Tibial nerve (tissue), 4 donors: ENCODE measurements around the gene ATN1. TPM values are rescaled to one million over a fixed set of nuclear protein-coding genes. Genes with fewer than 3 reads are reported as not detected.
A peak's percentile ranks its signal among the peaks of the same experiment; 100 is the strongest.

Experiments used
- DNase-seq, 2 donors: peaks; one replicate each; pipeline ENCODE4 v3.0.0-alpha.2; 2019; ENCODE audit warnings: low spot score in 2 of 2
- H3K27ac ChIP-seq, 4 donors: fragments of 200-600 bp; sonication (generic) in 3 of 4; one replicate each; pipeline ENCODE4 v1.5.1; 2017 to 2019; ENCODE audit warnings: mild to moderate bottlenecking in 1 of 4
- H3K27me3 ChIP-seq, 2 donors: fragments of 200-600 bp; sonication (generic) in 1 of 2; one replicate each; pipeline versions ENCODE4 v1.5.1 to v1.6.0; 2017 to 2019
- H3K36me3 ChIP-seq, 3 donors: fragments of 200-600 bp; sonication (generic); one replicate each; pipeline ENCODE4 v1.5.1; 2018 to 2019
- H3K4me1 ChIP-seq, 4 donors: fragments of 200-600 bp; sonication (generic) in 3 of 4; one replicate each; pipeline ENCODE4 v1.5.1; 2017 to 2019
- H3K4me3 ChIP-seq, 4 donors: fragments of 200-600 bp; sonication (generic) in 3 of 4; one replicate each; pipeline ENCODE4 v1.5.1; 2017 to 2019; ENCODE audit warnings: mild to moderate bottlenecking in 1 of 4, moderate library complexity in 1 of 4
- H3K9me3 ChIP-seq, 4 donors: fragments of 200-600 bp; sonication (generic) in 3 of 4; one replicate each; pipeline ENCODE4 v1.5.1; 2017 to 2019
- EP300 ChIP-seq, 2 donors: sonication (generic); formaldehyde crosslinking; IDR thresholded peaks; one replicate each; pipeline ENCODE4 v1.6.1; 2017; ENCODE audit warnings: antibody characterized with exemption in 2 of 2, mild to moderate bottlenecking in 1 of 2
- POLR2A ChIP-seq, 2 donors: fragments of 450-650 bp; IDR thresholded peaks; one replicate each; pipeline ENCODE4 v1.6.1; 2017; ENCODE audit warnings: antibody characterized with exemption in 2 of 2, mild to moderate bottlenecking in 2 of 2, moderate library complexity in 2 of 2
- WGBS, 2 donors: methylation state at CpG; one replicate each; pipeline ENCODE4 v1.1.5; 2018; 5-methylcytosine and 5-hydroxymethylcytosine counted together
- total RNA-seq, 4 donors: library from RNA; depleted of rRNA; stranded (reverse); fragments of >200 nt; gene quantifications; one replicate each; pipeline ENCODE4 v1.1.0, GENCODE V29; 2016
- TF ChIP-seq, protein P1 (sequence below), 5 experiments: fragments of 200-600 bp in 3 of 5; fragments of 450-650 bp in 2 of 5; sonication (generic) in 3 of 5; IDR thresholded peaks; one replicate each; pipeline ENCODE4 v1.5.1; 2016 to 2019; ENCODE audit warnings: antibody characterized with exemption in 5 of 5, mild to moderate bottlenecking in 3 of 5, moderate library complexity in 2 of 5

The ATN1 gene
- total RNA-seq, 4 donors from 2014 or later, result 92.2 to 260 (median 123) TPM

DNA sequence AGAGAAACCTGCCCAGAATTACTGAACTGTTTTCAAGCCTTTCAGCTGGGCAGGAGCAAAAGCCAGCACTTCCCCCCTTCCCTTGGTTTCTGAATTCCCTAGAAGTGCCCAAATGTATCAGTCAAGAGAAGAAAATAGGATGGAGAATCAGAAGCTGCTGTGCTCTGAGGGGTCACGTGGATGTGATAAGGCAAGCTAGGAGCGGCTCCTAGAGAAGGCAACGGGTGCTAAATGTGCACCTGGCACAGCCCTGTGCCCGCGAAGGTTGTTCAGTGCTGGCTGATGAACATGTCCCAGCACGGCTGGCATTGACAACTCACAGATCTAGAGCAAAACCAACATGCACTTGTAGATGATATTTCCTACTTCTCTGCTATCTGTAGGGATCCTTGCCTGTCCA is 51.3 kb downstream of the ATN1 start:
- Histone ChIP-seq H3K27me3 (no peaks in the 10 kb centered on the region), H3K4me1 (no peaks in the 10 kb centered on the region), H3K9me3 (no peaks in the 10 kb centered on the region), H3K27ac (no peak overlapping the region), H3K4me3 (no peak overlapping the region), H3K36me3 (peaks cover 3 to 98% (median 23%) of the 10 kb centered on the region in 3 donors)
- 88% methylated on average over 6 of the region's 6 CpGs for WGBS, 2 donors
- TF ChIP-seq POLR2A (IDR thresholded peaks at IDR 0.05), result no peak
- DNase-seq, result no peak

DNA sequence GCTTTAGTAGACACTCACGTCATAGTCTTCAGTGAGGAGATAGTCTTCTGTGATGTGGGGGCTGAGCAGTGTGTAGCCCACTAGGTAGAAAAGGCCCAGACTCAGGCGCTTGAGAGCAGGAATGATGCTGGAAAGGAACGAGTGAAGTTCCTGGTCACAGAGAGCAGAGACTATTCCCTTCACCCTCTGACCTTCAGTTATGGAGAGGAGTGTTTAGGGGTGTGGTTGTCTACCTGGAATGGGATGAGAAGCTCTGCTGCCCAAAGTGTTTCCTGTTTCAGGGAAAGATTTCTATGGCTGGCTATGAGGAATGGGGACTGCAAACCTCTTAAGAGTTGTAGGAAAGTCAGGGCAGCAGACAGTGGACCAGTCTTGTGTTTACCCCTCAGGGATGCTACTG is 51.7 kb downstream of the ATN1 start:
- WGBS, 2 donors, result 77 to 87% methylated on average over 3 of the region's 3 CpGs
- no peak for DNase-seq
- no peak overlapping the region for H3K4me3 ChIP-seq
- no peaks in the 10 kb centered on the region for H3K27me3 ChIP-seq
- H3K9me3 ChIP-seq, result no peaks in the 10 kb centered on the region
- H3K27ac ChIP-seq, result no peak overlapping the region
- no peaks in the 10 kb centered on the region for H3K4me1 ChIP-seq
- TF ChIP-seq EP300 (IDR thresholded peaks at IDR 0.05) (no peak), POLR2A (IDR thresholded peaks at IDR 0.05) (no peak)
- TF ChIP-seq, protein P1, sequence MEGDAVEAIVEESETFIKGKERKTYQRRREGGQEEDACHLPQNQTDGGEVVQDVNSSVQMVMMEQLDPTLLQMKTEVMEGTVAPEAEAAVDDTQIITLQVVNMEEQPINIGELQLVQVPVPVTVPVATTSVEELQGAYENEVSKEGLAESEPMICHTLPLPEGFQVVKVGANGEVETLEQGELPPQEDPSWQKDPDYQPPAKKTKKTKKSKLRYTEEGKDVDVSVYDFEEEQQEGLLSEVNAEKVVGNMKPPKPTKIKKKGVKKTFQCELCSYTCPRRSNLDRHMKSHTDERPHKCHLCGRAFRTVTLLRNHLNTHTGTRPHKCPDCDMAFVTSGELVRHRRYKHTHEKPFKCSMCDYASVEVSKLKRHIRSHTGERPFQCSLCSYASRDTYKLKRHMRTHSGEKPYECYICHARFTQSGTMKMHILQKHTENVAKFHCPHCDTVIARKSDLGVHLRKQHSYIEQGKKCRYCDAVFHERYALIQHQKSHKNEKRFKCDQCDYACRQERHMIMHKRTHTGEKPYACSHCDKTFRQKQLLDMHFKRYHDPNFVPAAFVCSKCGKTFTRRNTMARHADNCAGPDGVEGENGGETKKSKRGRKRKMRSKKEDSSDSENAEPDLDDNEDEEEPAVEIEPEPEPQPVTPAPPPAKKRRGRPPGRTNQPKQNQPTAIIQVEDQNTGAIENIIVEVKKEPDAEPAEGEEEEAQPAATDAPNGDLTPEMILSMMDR (IDR thresholded peaks at IDR 0.05), result no peak
- H3K36me3 ChIP-seq, result peaks cover 3 to 94% (median 23%) of the 10 kb centered on the region in 3 donors

DNA sequence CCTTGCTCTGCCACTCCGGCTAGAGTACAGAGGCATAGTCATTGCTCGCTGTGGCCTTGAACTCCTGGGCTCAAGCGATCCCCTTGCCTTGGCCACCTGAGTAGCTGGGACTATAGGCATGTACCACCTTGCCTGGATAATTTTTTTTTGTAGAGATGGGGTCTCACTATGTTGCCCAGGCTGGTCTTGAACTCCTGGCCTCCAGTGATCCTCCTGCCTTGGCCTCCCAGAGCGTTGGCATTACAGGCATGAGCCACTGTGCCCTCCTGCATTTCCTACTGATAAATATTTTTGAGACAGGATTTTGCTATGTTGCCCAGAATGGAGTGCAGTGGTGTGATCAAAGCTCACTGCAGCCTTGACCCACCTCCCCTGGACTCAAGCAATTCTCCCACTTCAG is 52.3 kb downstream of the ATN1 start:
- TF ChIP-seq EP300 (IDR thresholded peaks at IDR 0.05) (no peak), POLR2A (IDR thresholded peaks at IDR 0.05) (no peak)
- TF ChIP-seq, protein P1 (IDR thresholded peaks at IDR 0.05), result no peak
- Histone ChIP-seq H3K27me3 (no peaks in the 10 kb centered on the region), H3K27ac (no peak overlapping the region), H3K4me3 (no peak overlapping the region), H3K9me3 (no peaks in the 10 kb centered on the region), H3K4me1 (no peaks in the 10 kb centered on the region), H3K36me3 (peaks cover 3 to 88% (median 23%) of the 10 kb centered on the region in 3 donors)
- WGBS, 2 donors, result 93 to 95% methylated on average over 4 of the region's 4 CpGs
- no peak for DNase-seq

DNA sequence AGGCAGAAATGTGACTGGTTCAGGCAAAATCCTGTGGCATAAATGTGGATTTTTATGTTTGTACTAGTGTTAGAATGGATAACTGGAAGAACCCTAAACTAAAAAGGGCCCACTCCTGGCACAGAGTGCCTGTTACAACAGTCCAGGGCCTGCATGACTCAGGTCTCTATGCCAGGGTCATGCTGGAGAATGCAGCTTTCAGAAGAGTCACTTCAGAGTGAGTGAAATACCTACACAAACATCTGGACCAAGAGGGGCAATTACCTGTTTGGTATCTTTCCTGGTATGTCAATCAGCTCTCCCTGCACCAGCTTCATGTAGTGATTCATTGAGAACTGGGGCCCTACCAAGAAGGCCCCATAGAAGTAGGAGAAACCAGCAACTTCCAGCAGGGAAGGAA is 53.0 kb downstream of the ATN1 start:
- Histone ChIP-seq H3K9me3 (no peaks in the 10 kb centered on the region), H3K4me3 (no peak overlapping the region), H3K27me3 (no peaks in the 10 kb centered on the region), H3K27ac (no peak overlapping the region), H3K36me3 (peaks cover 3 to 88% (median 18%) of the 10 kb centered on the region in 3 donors), H3K4me1 (no peaks in the 10 kb centered on the region)
- TF ChIP-seq, protein P1 (IDR thresholded peaks at IDR 0.05), result no peak
- TF ChIP-seq POLR2A (IDR thresholded peaks at IDR 0.05) (no peak), EP300 (IDR thresholded peaks at IDR 0.05) (no peak)
- DNase-seq, result no peak

DNA sequence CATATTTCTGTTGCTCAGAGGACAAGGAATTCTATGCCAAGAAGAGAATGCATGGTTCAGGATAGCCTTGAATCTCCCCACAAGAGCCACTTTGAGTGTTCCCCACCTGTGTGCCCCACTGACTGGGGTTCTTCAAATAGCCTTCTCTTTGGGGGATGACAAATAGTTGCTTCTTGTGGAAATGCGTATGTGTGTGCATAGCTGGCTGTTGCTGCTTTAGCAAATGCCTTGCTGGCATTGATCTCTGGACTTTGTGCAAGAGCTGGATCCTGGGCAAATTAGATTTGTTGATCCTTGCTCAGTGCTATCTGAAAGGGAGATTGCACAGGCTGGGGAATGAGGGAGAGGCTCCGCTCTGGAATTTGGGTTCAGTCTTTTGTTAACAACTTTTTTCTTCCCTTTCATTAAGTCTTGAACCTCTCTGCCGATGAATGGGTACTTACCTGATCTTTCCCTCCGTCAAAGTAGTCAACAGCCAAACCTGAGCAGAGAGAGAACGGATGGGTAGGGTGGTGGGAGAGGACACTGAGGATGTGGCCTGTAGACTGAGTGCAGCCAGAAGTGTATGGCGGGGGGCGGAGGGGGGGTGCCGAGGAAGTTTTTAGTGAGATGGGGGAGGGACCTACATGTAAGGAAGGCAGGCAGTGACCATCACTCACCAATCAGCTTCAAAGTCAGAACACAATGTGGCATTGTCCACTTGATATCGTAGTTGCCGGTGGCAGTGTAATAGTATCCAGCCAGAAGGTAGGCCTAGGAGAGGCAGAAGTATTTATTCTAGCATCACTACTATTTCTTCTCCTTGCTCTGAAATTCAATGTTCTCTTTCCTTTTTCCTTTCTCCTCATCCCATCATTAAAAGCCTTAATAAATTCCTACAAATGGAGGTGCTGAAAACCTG is 53.6 kb downstream of the ATN1 start:
- H3K27me3 ChIP-seq, result no peaks in the 10 kb centered on the region
- TF ChIP-seq POLR2A (IDR thresholded peaks at IDR 0.05) (no peak), EP300 (IDR thresholded peaks at IDR 0.05) (no peak)
- TF ChIP-seq, protein P1 (IDR thresholded peaks at IDR 0.05), result no peak
- H3K27ac ChIP-seq, result peak overlapping the region in 1 of 4 donors; percentile 23
- DNase-seq, result no peak
- no peaks in the 10 kb centered on the region for H3K4me1 ChIP-seq
- H3K4me3 ChIP-seq, result no peak overlapping the region
- peaks cover 3 to 88% (median 12%) of the 10 kb centered on the region in 3 donors for H3K36me3 ChIP-seq
- WGBS, 2 donors, result 73 to 83% methylated on average over 10 of the region's 10 CpGs
- no peaks in the 10 kb centered on the region for H3K9me3 ChIP-seq
